Stimulated activated CD4-positive, alpha-beta T cell treated with anti-CD3 and anti-CD28 coated beads, Interleukin-2, amount 100 ng/mL, for 4 hours (primary cell): Measurements from ENCODE around the gene TMEM59L.

Experiments used
- DNase-seq: peaks from one replicate; pipeline ENCODE4 v3.0.0-alpha.2; 2020; ENCODE audit warnings: low read depth

The TMEM59L gene

GRCh38 chr19:18659281-18660050, 46.8 kb downstream of the TMEM59L start:
- no peak for DNase-seq

GRCh38 chr19:18660051-18660910, 47.6 kb downstream of the TMEM59L start:
- DNase-seq, result no peak

DNA sequence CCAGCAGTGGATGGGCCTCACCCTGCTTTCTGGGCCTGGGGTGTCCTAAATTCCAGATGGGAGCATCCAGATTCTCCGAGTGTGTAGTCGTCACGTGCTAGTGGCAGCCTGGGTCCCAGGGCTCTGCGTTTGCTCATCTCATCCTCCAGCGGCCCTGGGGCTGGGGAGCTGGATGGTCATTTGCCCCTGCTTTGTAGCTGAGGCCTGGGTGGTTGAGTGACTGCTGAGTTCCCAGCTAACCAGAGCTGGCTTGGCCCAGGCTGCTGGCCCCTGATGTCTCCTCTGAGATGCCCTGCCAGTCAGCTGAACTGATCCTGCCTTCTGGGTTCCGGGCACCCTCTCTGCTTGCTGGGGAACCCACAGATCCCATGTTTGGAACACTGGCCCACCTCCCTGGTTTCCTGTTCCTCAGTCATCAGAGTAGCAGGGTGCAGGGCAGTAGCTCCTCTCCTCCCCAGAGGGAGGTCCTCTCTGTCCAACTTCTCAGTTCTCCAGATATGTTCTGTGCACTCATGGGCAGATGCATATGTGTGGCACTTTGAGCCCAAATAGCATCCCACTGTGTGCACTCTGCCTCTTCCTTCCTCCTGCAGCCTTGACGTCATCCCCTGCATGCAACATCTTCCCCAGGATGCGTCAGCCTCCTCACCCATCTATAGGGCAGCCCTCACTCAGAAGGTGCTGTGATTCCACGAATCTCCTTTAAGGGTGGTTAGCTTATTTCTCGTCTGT, 48.4 kb downstream of the TMEM59L start:
- no peak for DNase-seq

GRCh38 chr19:18662972-18663732, 50.5 kb downstream of the TMEM59L start:
- DNase-seq, result no peak

- no peak for DNase-seq
Observed at GRCh38 chr19:18663940-18664530, 51.4 kb downstream of the TMEM59L start.

DNA sequence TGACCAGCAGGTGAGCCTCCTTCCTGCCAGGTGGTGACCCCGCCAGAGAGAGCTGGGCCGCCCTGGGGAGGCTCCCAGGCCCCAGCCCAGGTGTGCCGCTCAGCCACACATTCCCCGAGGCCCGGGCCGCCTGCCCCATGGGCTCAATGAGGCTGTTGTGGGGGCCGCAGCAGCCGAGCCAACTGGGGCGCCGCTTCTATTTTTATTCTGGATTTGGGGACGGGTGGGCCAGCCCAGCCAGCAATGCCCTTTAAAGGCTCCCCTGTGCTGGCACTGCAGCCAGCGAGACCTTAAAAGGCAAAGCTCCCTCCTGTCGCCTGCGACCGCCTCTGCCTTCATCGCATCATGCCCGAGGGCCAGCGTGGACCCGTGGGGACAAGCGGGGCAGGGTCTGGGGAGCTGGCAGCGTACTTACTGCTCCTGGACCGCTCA, 53.1 kb downstream of the TMEM59L start:
- no peak for DNase-seq

- DNase-seq, result no peak
Observed at GRCh38 chr19:18666317-18666716, 53.6 kb downstream of the TMEM59L start.

GRCh38 chr19:18666784-18667183, 54.1 kb downstream of the TMEM59L start:
- no peak for DNase-seq

DNA sequence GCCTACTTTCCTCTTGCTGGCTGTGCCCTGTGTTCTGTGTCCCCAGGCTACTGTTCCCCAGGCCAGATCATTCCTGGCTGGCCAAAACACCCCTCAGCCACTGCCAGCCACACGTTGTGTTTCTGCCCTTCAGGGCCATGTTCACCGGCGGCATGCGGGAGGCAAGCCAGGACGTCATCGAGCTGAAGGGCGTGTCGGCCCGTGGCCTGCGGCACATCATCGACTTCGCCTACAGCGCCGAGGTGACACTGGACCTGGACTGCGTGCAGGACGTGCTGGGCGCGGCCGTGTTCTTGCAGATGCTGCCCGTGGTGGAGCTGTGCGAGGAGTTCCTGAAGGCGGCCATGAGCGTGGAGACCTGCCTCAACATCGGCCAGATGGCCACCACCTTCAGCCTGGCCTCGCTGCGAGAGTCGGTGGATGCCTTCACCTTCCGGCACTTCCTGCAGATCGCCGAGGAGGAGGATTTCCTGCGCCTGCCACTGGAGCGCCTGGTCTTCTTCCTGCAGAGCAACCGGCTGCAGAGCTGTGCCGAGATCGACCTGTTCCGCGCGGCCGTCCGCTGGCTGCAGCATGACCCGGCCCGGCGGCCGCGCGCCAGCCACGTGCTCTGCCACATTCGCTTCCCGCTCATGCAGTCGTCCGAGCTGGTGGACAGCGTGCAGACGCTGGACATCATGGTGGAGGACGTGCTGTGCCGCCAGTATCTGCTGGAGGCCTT, 55.0 kb downstream of the TMEM59L start:
- DNase-seq, result no peak

DNA sequence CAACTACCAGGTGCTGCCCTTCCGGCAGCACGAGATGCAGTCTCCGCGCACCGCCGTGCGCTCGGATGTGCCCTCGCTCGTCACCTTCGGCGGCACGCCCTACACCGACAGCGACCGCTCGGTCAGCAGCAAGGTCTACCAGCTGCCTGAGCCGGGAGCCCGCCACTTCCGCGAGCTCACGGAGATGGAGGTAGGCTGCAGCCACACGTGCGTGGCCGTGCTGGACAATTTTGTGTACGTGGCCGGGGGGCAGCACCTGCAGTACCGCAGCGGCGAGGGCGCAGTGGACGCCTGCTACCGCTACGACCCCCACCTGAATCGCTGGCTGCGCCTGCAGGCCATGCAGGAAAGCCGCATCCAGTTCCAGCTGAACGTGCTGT, 55.6 kb downstream of the TMEM59L start:
- no peak for DNase-seq

DNA sequence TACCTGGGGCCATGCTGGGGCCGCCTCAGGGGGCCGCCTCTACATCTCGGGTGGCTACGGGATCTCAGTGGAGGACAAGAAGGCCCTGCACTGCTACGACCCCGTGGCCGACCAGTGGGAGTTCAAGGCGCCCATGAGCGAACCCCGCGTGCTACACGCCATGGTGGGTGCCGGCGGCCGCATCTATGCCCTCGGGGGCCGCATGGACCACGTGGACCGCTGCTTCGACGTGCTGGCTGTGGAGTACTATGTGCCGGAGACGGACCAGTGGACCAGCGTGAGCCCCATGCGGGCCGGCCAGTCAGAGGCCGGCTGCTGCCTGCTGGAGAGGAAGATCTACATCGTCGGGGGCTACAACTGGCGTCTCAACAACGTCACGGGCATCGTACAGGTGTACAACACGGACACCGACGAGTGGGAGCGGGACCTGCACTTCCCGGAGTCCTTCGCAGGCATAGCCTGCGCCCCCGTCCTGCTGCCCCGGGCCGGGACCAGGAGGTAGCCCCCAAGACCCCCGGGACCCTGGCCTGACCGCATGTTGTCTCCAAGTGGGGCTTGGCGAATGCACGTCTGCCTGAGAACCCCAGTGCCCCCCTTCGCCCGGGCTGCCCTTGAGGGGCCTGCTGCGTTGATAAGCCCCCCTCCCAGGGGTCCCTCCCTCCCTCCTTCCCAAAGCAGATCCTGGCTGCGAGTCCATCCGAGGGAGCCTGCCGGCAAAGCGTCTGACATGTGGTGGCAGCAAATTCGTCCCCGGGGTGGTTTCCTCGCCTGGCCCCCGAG, 56.3 kb downstream of the TMEM59L start:
- no peak for DNase-seq

DNA sequence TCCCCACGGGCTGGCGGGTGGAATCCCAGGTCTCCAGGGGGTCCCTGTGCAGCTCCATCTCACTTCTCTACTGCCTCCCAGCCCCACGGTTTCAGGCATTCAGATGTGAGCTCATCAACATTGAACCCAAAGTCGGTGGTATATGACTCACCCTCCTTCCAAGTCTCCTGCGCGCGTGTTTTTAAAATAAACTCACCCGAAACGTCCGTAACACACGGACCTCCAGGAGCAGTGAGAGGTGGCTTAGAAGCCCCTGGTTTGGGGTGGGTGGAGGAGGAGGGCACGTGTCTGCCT, 56.8 kb downstream of the TMEM59L start:
- DNase-seq, result no peak

DNA sequence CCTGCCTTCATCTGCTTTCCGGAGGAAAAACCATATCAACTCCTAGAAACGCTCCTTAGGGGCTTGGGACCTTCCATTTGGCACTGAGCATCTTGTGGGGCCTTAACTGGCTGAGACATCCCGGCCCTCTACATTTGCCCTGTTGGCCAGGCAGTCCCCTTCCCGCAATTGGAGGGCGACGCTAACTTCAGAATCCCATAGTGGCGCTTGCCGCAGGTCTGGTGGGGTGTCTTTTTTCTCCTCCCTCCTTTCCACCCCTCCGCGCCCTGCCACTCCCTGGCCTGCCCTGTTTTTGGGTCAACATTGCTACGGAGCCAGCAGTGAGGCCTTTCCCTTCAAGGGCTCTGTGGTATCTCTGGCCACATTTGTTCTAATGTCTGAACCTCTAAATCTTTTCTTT, 57.2 kb downstream of the TMEM59L start:
- no peak for DNase-seq

DNA sequence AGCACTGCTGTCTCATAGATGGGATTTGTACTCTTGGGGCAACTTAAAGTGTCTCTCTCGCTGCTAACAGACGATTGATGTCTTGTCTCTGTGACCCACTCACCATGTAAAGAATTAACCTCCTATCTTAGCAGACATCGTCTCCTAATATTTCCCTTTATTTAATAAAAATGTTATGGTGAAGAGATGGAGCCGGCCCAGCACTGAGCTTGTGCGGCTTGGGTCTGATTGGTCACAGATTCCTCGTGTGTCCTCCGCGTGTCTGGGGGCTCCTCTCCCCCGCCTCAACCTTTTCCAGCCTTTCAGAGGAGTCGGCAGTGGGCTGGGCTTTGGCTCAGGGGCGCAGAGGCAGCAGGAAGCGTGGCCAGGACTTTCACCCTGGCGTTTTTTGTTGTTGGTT, 57.6 kb downstream of the TMEM59L start:
- no peak for DNase-seq
